Measurements from ENCODE around the gene DYNC2H1. TPM values are rescaled to one million over a fixed set of nuclear protein-coding genes. Genes with fewer than 3 reads are reported as not detected.

The DYNC2H1 gene
- total and polyA plus RNA-seq, 2 donors (not counting 1 experiment from before 2014, with no cell fraction given): 20.1 to 65.9 TPM

DNA sequence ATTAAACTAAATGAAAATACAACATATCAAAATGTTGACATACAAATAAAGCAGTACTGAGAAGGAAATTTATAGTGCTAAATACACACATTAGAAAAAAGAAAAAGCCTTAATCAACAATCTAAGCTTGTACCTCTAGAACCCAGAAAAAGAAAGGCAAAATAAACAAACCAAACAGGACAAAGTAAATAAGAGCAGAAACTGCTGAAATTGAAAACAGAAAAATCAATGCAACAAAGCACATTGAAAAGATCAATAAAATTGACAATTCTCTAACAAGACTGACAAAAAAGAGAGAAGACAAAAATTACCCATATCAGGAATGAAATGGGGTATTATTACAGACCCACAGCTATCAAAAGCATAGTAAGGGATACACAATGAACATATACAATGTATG, 38.2 kb upstream of the DYNC2H1 start:
- H3K9ac ChIP-seq (ENCODE audit: insufficient read depth, low read length): no peak overlapping the region
- H3K4me3 ChIP-seq (replicated peaks in 1 of 4; ENCODE audit: control extremely low read depth in 1 of 4, insufficient read depth in 1 of 4, low read depth in 3 of 4, low read length in 4 of 4): no peak overlapping the region
- H3K4me2 ChIP-seq (ENCODE audit: extremely low read depth, insufficient read depth, low read length): no peak overlapping the region
- no peaks in the 10 kb centered on the region for H3K27me3 ChIP-seq (ENCODE audit: control insufficient read depth, insufficient read depth, low read length)
- TF ChIP-seq, protein P1, sequence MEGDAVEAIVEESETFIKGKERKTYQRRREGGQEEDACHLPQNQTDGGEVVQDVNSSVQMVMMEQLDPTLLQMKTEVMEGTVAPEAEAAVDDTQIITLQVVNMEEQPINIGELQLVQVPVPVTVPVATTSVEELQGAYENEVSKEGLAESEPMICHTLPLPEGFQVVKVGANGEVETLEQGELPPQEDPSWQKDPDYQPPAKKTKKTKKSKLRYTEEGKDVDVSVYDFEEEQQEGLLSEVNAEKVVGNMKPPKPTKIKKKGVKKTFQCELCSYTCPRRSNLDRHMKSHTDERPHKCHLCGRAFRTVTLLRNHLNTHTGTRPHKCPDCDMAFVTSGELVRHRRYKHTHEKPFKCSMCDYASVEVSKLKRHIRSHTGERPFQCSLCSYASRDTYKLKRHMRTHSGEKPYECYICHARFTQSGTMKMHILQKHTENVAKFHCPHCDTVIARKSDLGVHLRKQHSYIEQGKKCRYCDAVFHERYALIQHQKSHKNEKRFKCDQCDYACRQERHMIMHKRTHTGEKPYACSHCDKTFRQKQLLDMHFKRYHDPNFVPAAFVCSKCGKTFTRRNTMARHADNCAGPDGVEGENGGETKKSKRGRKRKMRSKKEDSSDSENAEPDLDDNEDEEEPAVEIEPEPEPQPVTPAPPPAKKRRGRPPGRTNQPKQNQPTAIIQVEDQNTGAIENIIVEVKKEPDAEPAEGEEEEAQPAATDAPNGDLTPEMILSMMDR (conservative IDR thresholded peaks at IDR 0.05 in 1 of 2, IDR thresholded peaks at IDR 0.05 in 1 of 2; ENCODE audit: low read depth in 1 of 2, low read length in 2 of 2): no peak
- no peak for TF ChIP-seq EZH2 (IDR thresholded peaks at IDR 0.05; ENCODE audit: low read length, missing control alignments)
- peaks cover 15% of the 10 kb centered on the region for H3K79me2 ChIP-seq (ENCODE audit: control insufficient read depth, insufficient read depth, low read length)
- H2AFZ ChIP-seq (ENCODE audit: low read length): no peak overlapping the region
- no peak overlapping the region for H3K27ac ChIP-seq (ENCODE audit: insufficient read depth, low read length)
- no peaks in the 10 kb centered on the region for H3K9me3 ChIP-seq (ENCODE audit: control insufficient read depth, insufficient read depth, low read depth, low read length)
- no peaks in the 10 kb centered on the region for H4K20me1 ChIP-seq (ENCODE audit: control insufficient read depth, extremely low read depth, insufficient read depth, low read length)
- no peaks in the 10 kb centered on the region for H3K36me3 ChIP-seq (ENCODE audit: control insufficient read depth, insufficient read depth, low read length)
- DNase-seq (ENCODE audit: low read depth in 2 of 2): no peak
- no peaks in the 10 kb centered on the region for H3K4me1 ChIP-seq (ENCODE audit: control insufficient read depth, extremely low read depth, insufficient read depth, low read length)

DNA sequence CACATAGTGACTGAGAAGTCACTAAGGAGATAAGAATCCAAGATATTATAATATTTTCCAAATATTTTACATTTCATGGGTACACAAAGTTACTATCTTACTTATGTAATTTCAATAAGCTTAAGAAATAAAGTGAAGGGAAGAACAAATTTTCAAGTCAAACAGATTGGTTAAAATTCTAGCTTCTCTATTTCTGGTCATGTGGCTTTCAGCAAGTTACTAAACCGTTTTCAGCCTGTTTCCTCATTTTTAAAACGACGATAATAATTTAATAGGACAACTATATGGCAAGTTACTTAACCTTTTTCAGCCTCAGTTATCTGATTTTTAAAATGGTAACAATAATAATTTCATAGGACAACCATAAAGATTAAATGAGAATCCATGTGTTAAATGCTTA, 32.9 kb upstream of the DYNC2H1 start:
- TF ChIP-seq, protein P1 (conservative IDR thresholded peaks at IDR 0.05 in 1 of 2, IDR thresholded peaks at IDR 0.05 in 1 of 2; ENCODE audit: low read depth in 1 of 2, low read length in 2 of 2): no peak
- TF ChIP-seq EZH2 (IDR thresholded peaks at IDR 0.05; ENCODE audit: low read length, missing control alignments): no peak
- peaks cover 8% of the 10 kb centered on the region for H3K79me2 ChIP-seq (ENCODE audit: control insufficient read depth, insufficient read depth, low read length)
- DNase-seq (ENCODE audit: low read depth in 2 of 2): no peak

DNA sequence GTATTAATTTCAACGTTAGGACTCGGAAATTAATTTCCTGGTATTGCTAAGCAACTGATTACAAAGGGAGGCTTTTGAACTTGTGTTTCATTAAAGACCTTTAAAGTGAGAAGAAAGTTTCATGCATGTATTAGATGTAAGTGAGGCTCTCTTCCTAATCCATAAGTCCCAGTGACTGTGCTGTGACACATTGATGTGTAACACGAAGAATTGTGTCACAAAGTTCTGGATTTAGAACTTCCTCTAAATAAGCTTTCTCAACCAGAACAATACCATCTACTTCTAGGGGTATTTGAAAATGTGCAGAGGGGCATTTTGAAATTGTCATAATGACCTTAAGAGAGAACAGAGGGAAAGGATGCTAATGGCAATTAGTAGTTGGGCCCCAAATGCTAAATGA, 31.7 kb upstream of the DYNC2H1 start:
- Histone ChIP-seq H3K4me2 (ENCODE audit: extremely low read depth, insufficient read depth, low read length) (no peak overlapping the region), H3K4me1 (ENCODE audit: control insufficient read depth, extremely low read depth, insufficient read depth, low read length) (no peaks in the 10 kb centered on the region), H3K4me3 (replicated peaks in 1 of 4; ENCODE audit: control extremely low read depth in 1 of 4, insufficient read depth in 1 of 4, low read depth in 3 of 4, low read length in 4 of 4) (no peak overlapping the region), H3K9me3 (ENCODE audit: control insufficient read depth, insufficient read depth, low read depth, low read length) (no peaks in the 10 kb centered on the region), H3K27me3 (ENCODE audit: control insufficient read depth, insufficient read depth, low read length) (no peaks in the 10 kb centered on the region), H3K9ac (ENCODE audit: insufficient read depth, low read length) (no peak overlapping the region), H3K79me2 (ENCODE audit: control insufficient read depth, insufficient read depth, low read length) (peaks cover 6% of the 10 kb centered on the region), H2AFZ (ENCODE audit: low read length) (no peak overlapping the region), H3K36me3 (ENCODE audit: control insufficient read depth, insufficient read depth, low read length) (peaks cover 9% of the 10 kb centered on the region), H4K20me1 (ENCODE audit: control insufficient read depth, extremely low read depth, insufficient read depth, low read length) (no peaks in the 10 kb centered on the region), H3K27ac (ENCODE audit: insufficient read depth, low read length) (no peak overlapping the region)
- no peak for TF ChIP-seq EZH2 (IDR thresholded peaks at IDR 0.05; ENCODE audit: low read length, missing control alignments)
- TF ChIP-seq, protein P1 (conservative IDR thresholded peaks at IDR 0.05 in 1 of 2, IDR thresholded peaks at IDR 0.05 in 1 of 2; ENCODE audit: low read depth in 1 of 2, low read length in 2 of 2): no peak
- no peak for DNase-seq (ENCODE audit: low read depth in 2 of 2)

More for the DNA sequence above, 32.9 kb upstream of the DYNC2H1 start:
- Histone ChIP-seq H3K9ac (ENCODE audit: insufficient read depth, low read length) (no peak overlapping the region), H3K36me3 (ENCODE audit: control insufficient read depth, insufficient read depth, low read length) (peaks cover 9% of the 10 kb centered on the region), H2AFZ (ENCODE audit: low read length) (no peak overlapping the region), H4K20me1 (ENCODE audit: control insufficient read depth, extremely low read depth, insufficient read depth, low read length) (no peaks in the 10 kb centered on the region), H3K4me2 (ENCODE audit: extremely low read depth, insufficient read depth, low read length) (no peak overlapping the region), H3K9me3 (ENCODE audit: control insufficient read depth, insufficient read depth, low read depth, low read length) (no peaks in the 10 kb centered on the region), H3K4me1 (ENCODE audit: control insufficient read depth, extremely low read depth, insufficient read depth, low read length) (no peaks in the 10 kb centered on the region), H3K27me3 (ENCODE audit: control insufficient read depth, insufficient read depth, low read length) (no peaks in the 10 kb centered on the region), H3K27ac (ENCODE audit: insufficient read depth, low read length) (no peak overlapping the region), H3K4me3 (replicated peaks in 1 of 4; ENCODE audit: control extremely low read depth in 1 of 4, insufficient read depth in 1 of 4, low read depth in 3 of 4, low read length in 4 of 4) (no peak overlapping the region)

Data from fibroblast of lung (primary cell).